ENCODE measurements around the gene CRHR1.

DNA sequence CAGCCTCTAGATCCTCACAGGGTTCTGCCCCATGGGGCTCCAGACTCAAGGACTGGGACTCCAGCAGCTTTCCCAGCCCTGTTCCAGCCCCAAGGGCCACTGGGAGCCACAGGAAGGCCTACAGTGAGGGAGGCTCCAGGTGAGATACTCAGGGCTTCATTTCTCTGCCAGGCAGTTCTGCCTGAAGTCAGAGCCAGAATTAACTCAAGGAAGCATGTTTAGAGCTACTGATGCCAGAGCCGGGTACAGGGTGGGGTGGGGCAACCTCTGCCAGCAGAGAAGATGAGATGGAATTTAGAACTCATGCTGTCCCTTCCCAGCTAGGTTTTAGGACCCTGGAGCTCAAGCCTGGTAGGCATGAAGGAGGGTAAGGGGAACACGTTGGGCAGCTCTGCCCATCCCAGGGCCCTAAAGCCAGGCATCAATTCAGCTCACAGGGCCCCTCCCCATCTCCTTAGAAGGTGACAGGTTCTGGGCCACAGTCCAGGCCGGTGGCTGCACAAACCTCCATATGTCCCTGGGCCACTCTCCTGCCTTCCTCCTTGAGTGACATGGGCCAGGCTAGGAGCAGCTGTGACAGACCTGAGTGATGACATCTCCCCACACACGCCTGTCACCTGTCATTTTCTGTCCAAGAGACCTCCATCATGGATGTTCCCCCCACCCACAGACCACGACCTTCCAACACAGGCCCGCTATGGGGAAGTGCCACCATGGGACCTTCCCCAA is 36.1 kb downstream of the CRHR1 start:
- TF ChIP-seq, protein P1, sequence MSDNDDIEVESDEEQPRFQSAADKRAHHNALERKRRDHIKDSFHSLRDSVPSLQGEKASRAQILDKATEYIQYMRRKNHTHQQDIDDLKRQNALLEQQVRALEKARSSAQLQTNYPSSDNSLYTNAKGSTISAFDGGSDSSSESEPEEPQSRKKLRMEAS (IDR thresholded peaks at IDR 0.05): no peak
- TF ChIP-seq CREB1 (IDR thresholded peaks at IDR 0.05; ENCODE audit: low read depth) (no peak), TAF1 (IDR thresholded peaks at IDR 0.05; ENCODE audit: low read depth) (no peak), EP300 (IDR thresholded peaks at IDR 0.05; ENCODE audit: borderline replicate concordance) (no peak), YY1 (IDR thresholded peaks at IDR 0.05; ENCODE audit: low read depth) (no peak), CEBPB (IDR thresholded peaks at IDR 0.05) (no peak), TCF12 (IDR thresholded peaks at IDR 0.05; ENCODE audit: low read depth) (no peak), ZBTB7A (IDR thresholded peaks at IDR 0.05; ENCODE audit: low read depth) (no peak)

Measured in Ishikawa (cell line).